Measurements from ENCODE around the gene KIF21B. TPM values are rescaled to one million over a fixed set of nuclear protein-coding genes. Genes with fewer than 3 reads are reported as not detected.

The KIF21B gene
- total RNA-seq, 2 donors from 2014 or later: 1.6 to 3.4 TPM

DNA sequence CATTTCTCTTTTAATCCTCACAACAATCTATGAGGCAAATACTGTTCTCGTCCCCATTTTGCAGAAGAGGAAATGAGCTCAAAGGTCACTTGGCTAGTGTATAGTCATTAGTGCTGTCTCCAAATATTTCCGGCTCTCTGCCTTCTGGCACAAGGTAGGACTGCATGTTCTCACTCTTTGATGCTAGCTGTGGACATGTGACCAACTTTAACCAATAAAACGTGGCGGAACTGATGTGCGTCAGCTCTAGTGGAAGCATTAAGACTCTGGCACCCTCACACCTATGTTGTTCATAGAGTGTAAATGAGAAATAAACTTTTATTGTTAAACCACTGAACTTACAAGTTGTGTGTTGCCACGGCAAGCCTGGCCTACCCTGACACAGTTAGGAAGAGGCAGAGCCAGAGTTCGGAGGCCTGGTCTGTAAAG, 5.0 kb upstream of the KIF21B start:
- no peak for TF ChIP-seq POLR2A (IDR thresholded peaks at IDR 0.05)
- H3K27ac ChIP-seq: no peak overlapping the region
- intact Hi-C loops (cut with DNase I): no loop called here
- ATAC-seq: peak; percentile 43
- H3K36me3 ChIP-seq (replicated peaks in 1 of 2; ENCODE audit: insufficient read depth in 1 of 2, low read depth in 2 of 2): no peaks in the 10 kb centered on the region
- peak in 3 of 4 donors; percentile 41 to 65 (median 45) for DNase-seq
- no peaks in the 10 kb centered on the region for H3K27me3 ChIP-seq
- 64 to 66% methylated on average over 7 of the region's 7 CpGs for WGBS, 2 donors
- no peaks in the 10 kb centered on the region for H3K9me3 ChIP-seq
- peaks cover 13% of the 10 kb centered on the region for H3K4me1 ChIP-seq
- no peak overlapping the region for H3K4me3 ChIP-seq

DNA sequence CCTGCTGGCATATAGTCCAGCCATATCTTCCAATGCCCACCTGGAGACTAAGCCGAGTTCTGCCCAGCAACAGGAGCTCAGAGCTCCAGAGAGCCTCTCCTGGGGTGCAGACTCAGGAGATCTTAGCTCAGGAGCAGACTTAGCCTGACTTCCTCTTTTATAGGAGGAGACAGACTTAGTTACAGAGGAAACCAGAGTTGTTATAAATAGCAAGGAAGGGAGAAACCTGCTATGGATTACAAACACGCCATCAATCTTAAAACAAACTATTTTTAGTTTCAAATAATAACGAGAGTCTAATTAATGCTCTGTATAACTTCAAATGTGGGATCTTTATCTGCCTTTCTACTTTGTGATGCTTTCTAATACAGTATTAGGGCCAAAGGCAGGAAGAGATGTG, 3.3 kb upstream of the KIF21B start:
- ATAC-seq: no peak
- Histone ChIP-seq H3K4me1 (peaks cover 23% of the 10 kb centered on the region), H3K27ac (no peak overlapping the region)

GRCh38 chr1:201026234-201026633, 2.7 kb upstream of the KIF21B start:
- no peak overlapping the region for H3K27ac ChIP-seq
- H3K4me3 ChIP-seq: no peak overlapping the region
- peaks cover 29% of the 10 kb centered on the region for H3K4me1 ChIP-seq
- intact Hi-C loops (cut with DNase I): no loop called here
- TF ChIP-seq CTCF (IDR thresholded peaks at IDR 0.05) (no peak), POLR2A (IDR thresholded peaks at IDR 0.05) (no peak)
- DNase-seq: no peak
- WGBS, 2 donors: 67 to 88% methylated on average over 2 to 3 of the region's 3 CpGs
- no peaks in the 10 kb centered on the region for H3K27me3 ChIP-seq
- no peaks in the 10 kb centered on the region for H3K36me3 ChIP-seq (replicated peaks in 1 of 2; ENCODE audit: insufficient read depth in 1 of 2, low read depth in 2 of 2)
- H3K9me3 ChIP-seq: no peaks in the 10 kb centered on the region
- no peak for ATAC-seq

More for the DNA sequence above, 3.3 kb upstream of the KIF21B start:
- 46 to 52% methylated on average over 3 of the region's 3 CpGs for WGBS, 2 donors
- Histone ChIP-seq H3K9me3 (no peaks in the 10 kb centered on the region), H3K36me3 (replicated peaks in 1 of 2; ENCODE audit: insufficient read depth in 1 of 2, low read depth in 2 of 2) (no peaks in the 10 kb centered on the region), H3K27me3 (no peaks in the 10 kb centered on the region), H3K4me3 (no peak overlapping the region)
- DNase-seq: no peak
- no peak for TF ChIP-seq POLR2A (IDR thresholded peaks at IDR 0.05)
- no peak for TF ChIP-seq CTCF (IDR thresholded peaks at IDR 0.05)
- intact Hi-C loops (cut with DNase I): no loop called here

- TF ChIP-seq POLR2A (IDR thresholded peaks at IDR 0.05): no peak
- TF ChIP-seq CTCF (IDR thresholded peaks at IDR 0.05): no peak
- ATAC-seq (no peak), DNase-seq (no peak)
- Histone ChIP-seq H3K9me3 (no peaks in the 10 kb centered on the region), H3K27ac (no peak overlapping the region), H3K36me3 (replicated peaks in 1 of 2; ENCODE audit: insufficient read depth in 1 of 2, low read depth in 2 of 2) (no peaks in the 10 kb centered on the region), H3K4me1 (peaks cover 36% of the 10 kb centered on the region), H3K27me3 (no peaks in the 10 kb centered on the region), H3K4me3 (no peak overlapping the region)
- WGBS, 2 donors: 74 to 100% methylated on average over 1 to 7 of the region's 7 CpGs
- intact Hi-C loops (cut with DNase I): no loop called here
These were observed 2.1 kb upstream of the KIF21B start for GRCh38 chr1:201025571-201026002.

DNA sequence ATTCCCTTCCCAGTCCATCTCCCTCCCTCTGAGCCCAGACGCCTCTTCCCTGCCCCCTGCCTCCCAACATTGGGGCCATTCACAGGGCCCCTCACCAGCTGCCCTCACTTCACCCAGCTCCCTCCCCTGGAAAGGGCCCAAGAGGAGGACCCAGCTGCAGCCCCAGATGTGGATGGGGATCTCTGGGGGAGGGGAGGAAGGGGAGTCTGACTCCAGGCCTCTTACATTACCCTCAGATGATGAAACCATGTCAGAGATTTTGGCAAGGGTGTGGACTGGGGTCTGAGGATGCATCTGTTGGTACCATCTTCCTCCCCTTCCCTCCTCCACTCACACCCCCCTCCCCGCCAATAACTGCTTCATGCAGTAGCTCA, 1.1 kb upstream of the KIF21B start:
- no peak for ATAC-seq
- 81 to 100% methylated on average over 1 to 2 of the region's 2 CpGs for whole genome bisulfite sequencing, 2 donors
- intact Hi-C loops (cut with DNase I): no loop called here
- no peak for TF ChIP-seq POLR2A (IDR thresholded peaks at IDR 0.05)
- TF ChIP-seq CTCF (IDR thresholded peaks at IDR 0.05): no peak
- H3K4me1 ChIP-seq: peaks cover 41% of the 10 kb centered on the region
- no peak overlapping the region for H3K4me3 ChIP-seq
- no peaks in the 10 kb centered on the region for H3K9me3 ChIP-seq
- H3K36me3 ChIP-seq (replicated peaks in 1 of 2; ENCODE audit: insufficient read depth in 1 of 2, low read depth in 2 of 2): no peaks in the 10 kb centered on the region
- H3K27me3 ChIP-seq: no peaks in the 10 kb centered on the region
- DNase-seq: no peak
- no peak overlapping the region for H3K27ac ChIP-seq
